ENCODE measurements around the gene FBN3. TPM values are rescaled to one million over a fixed set of nuclear protein-coding genes. Genes with fewer than 3 reads are reported as not detected.

The FBN3 gene
- polyA plus RNA-seq, 3 donors: not detected

GRCh38 chr19:8147582-8147978, 1.8 kb downstream of the FBN3 start:
- H3K27ac Mint-ChIP-seq: peak overlapping the region in 1 of 7 donors; percentile 23
- Histone ChIP-seq H2AFZ (ENCODE audit: insufficient read depth, low read depth, low read length, poor library complexity, severe bottlenecking) (no peak overlapping the region), H3K9ac (ENCODE audit: insufficient read depth, low read length, poor library complexity, severe bottlenecking) (no peak overlapping the region), H3K27ac (ENCODE audit: low read depth in 1 of 2, low read length in 2 of 2) (no peak overlapping the region), H3K79me2 (ENCODE audit: insufficient read depth, low read length) (no peaks in the 10 kb centered on the region), H3K4me3 (replicated peaks in 1 of 3; ENCODE audit: low read depth in 2 of 3, low read length in 3 of 3) (no peak overlapping the region), H3K27me3 (ENCODE audit: control insufficient read depth in 2 of 2, insufficient read depth in 2 of 2, low read length in 2 of 2) (peaks cover 19 to 47% of the 10 kb centered on the region in 2 donors), H3K9me3 (replicated peaks in 1 of 2; ENCODE audit: control insufficient read depth in 1 of 2, insufficient read depth in 1 of 2, low read length in 2 of 2) (peaks cover 0 to 4% of the 10 kb centered on the region in 2 donors), H3K4me1 (ENCODE audit: control insufficient read depth in 1 of 2, insufficient read depth in 2 of 2, low read length in 2 of 2) (no peaks in the 10 kb centered on the region), H3K36me3 (replicated peaks in 1 of 2; ENCODE audit: control insufficient read depth in 1 of 2, insufficient read depth in 2 of 2, low read length in 2 of 2) (no peaks in the 10 kb centered on the region), H3K4me2 (replicated peaks; ENCODE audit: extremely low read depth, low read length, poor library complexity, severe bottlenecking) (no peak overlapping the region), H4K20me1 (ENCODE audit: insufficient read depth, low read length) (no peaks in the 10 kb centered on the region)
- TF ChIP-seq CTCF (IDR thresholded peaks at IDR 0.05): no peak
- DNase-seq: no peak
- H3K4me1 Mint-ChIP-seq: peaks cover 4% of the 10 kb centered on the region
- peaks cover 0 to 8% (median 2%) of the 10 kb centered on the region in 7 donors for H3K9me3 Mint-ChIP-seq
- peak overlapping the region in 1 of 2 donors; percentile 67 for H3K4me3 Mint-ChIP-seq
- peaks cover 54 to 74% (median 65%) of the 10 kb centered on the region in 3 donors for H3K27me3 Mint-ChIP-seq (ENCODE audit: low read depth in 3 of 3)
- H3K36me3 Mint-ChIP-seq: no peaks in the 10 kb centered on the region
- WGBS (ENCODE audit: insufficient coverage): 59% methylated on average over 7 of the region's 7 CpGs
- intact Hi-C loops (cut with micrococcal nuclease): no loop called here

- Histone ChIP-seq H3K9me3 (replicated peaks in 1 of 2; ENCODE audit: control insufficient read depth in 1 of 2, insufficient read depth in 1 of 2, low read length in 2 of 2) (peaks cover 0 to 4% of the 10 kb centered on the region in 2 donors), H3K4me2 (replicated peaks; ENCODE audit: extremely low read depth, low read length, poor library complexity, severe bottlenecking) (no peak overlapping the region), H3K9ac (ENCODE audit: insufficient read depth, low read length, poor library complexity, severe bottlenecking) (no peak overlapping the region), H3K27ac (ENCODE audit: low read depth in 1 of 2, low read length in 2 of 2) (no peak overlapping the region), H3K27me3 (ENCODE audit: control insufficient read depth in 2 of 2, insufficient read depth in 2 of 2, low read length in 2 of 2) (peaks cover 19 to 47% of the 10 kb centered on the region in 2 donors), H3K79me2 (ENCODE audit: insufficient read depth, low read length) (no peaks in the 10 kb centered on the region), H3K4me1 (ENCODE audit: control insufficient read depth in 1 of 2, insufficient read depth in 2 of 2, low read length in 2 of 2) (no peaks in the 10 kb centered on the region), H4K20me1 (ENCODE audit: insufficient read depth, low read length) (no peaks in the 10 kb centered on the region), H3K4me3 (replicated peaks in 1 of 3; ENCODE audit: low read depth in 2 of 3, low read length in 3 of 3) (no peak overlapping the region), H3K36me3 (replicated peaks in 1 of 2; ENCODE audit: control insufficient read depth in 1 of 2, insufficient read depth in 2 of 2, low read length in 2 of 2) (no peaks in the 10 kb centered on the region), H2AFZ (ENCODE audit: insufficient read depth, low read depth, low read length, poor library complexity, severe bottlenecking) (no peak overlapping the region)
- Mint-ChIP-seq H3K9me3 (peaks cover 0 to 8% (median 2%) of the 10 kb centered on the region in 7 donors), H3K4me1 (peaks cover 4% of the 10 kb centered on the region), H3K27ac (no peak overlapping the region), H3K36me3 (no peaks in the 10 kb centered on the region), H3K27me3 (ENCODE audit: low read depth in 3 of 3) (peaks cover 54 to 71% (median 62%) of the 10 kb centered on the region in 3 donors), H3K4me3 (no peak overlapping the region)
- DNase-seq: no peak
- WGBS (ENCODE audit: insufficient coverage): 84% methylated on average over 27 of the region's 27 CpGs
- TF ChIP-seq CTCF (IDR thresholded peaks at IDR 0.05): no peak
- intact Hi-C loops (cut with micrococcal nuclease): no loop called here
Observed at GRCh38 chr19:8146877-8147581, 2.4 kb downstream of the FBN3 start.
